Trophoblast cell (in vitro differentiated cells and primary cell): ENCODE results near the gene ST8SIA5.

Experiments
- DNase-seq, 2 donors: peaks; one replicate each; pipeline ENCODE4 v3.0.0-alpha.2; 2016
- H2AFZ ChIP-seq: 2 replicates; pipeline ENCODE4 v1.6.1; 2013; ENCODE audit warnings: low read length, moderate library complexity, mild to moderate bottlenecking; ENCODE audit not compliant: insufficient read depth, poor library complexity
- H2AK5ac ChIP-seq: 2 replicates; pipeline ENCODE4 v1.6.1; 2013; ENCODE audit warnings: mild to moderate bottlenecking, low read length
- H2BK120ac ChIP-seq: 2 replicates; pipeline ENCODE4 v1.6.1; 2013; ENCODE audit warnings: low read length, mild to moderate bottlenecking, moderate library complexity; ENCODE audit not compliant: insufficient read depth, poor library complexity
- H2BK12ac ChIP-seq: 2 replicates; pipeline ENCODE4 v1.6.1; 2013; ENCODE audit warnings: mild to moderate bottlenecking, low read length, moderate library complexity
- H2BK5ac ChIP-seq: 2 replicates; pipeline ENCODE4 v1.6.1; 2013; ENCODE audit warnings: low read length, low read depth, moderate library complexity, mild to moderate bottlenecking; ENCODE audit not compliant: poor library complexity
- H3K14ac ChIP-seq: 2 replicates; pipeline ENCODE4 v1.6.1; 2013; ENCODE audit warnings: mild to moderate bottlenecking, low read length
- H3K18ac ChIP-seq: 2 replicates; pipeline ENCODE4 v1.6.1; 2013; ENCODE audit warnings: mild to moderate bottlenecking, low read length
- H3K23ac ChIP-seq: 2 replicates; pipeline ENCODE4 v1.6.1; 2013; ENCODE audit warnings: low read length
- H3K27ac ChIP-seq: 2 replicates; pipeline ENCODE4 v1.5.1; 2013; ENCODE audit warnings: low read depth, mild to moderate bottlenecking, inconsistent platforms, low read length, moderate library complexity
- H3K27me3 ChIP-seq: 2 replicates; pipeline ENCODE4 v1.6.1; 2013; ENCODE audit warnings: inconsistent platforms, mild to moderate bottlenecking, low read length, moderate library complexity; ENCODE audit not compliant: insufficient read depth
- H3K36me3 ChIP-seq, 2 experiments: 1 replicate in 1 of 2; 2 replicates in 1 of 2; pipeline ENCODE4 v1.6.1; 2013; ENCODE audit warnings: low read length in 2 of 2, mild to moderate bottlenecking in 2 of 2, moderate library complexity in 1 of 2; ENCODE audit not compliant: insufficient read depth in 2 of 2, control insufficient read depth in 1 of 2
- H3K4ac ChIP-seq: 2 replicates; pipeline ENCODE4 v1.6.1; 2013; ENCODE audit warnings: low read depth, mild to moderate bottlenecking, low read length, moderate library complexity
- H3K4me1 ChIP-seq, 2 experiments: 1 replicate in 1 of 2; 2 replicates in 1 of 2; pipeline ENCODE4 v1.6.1; 2013; ENCODE audit warnings: low read length in 2 of 2, mild to moderate bottlenecking in 2 of 2, moderate library complexity in 1 of 2; ENCODE audit not compliant: insufficient read depth in 2 of 2, control insufficient read depth in 1 of 2
- H3K4me2 ChIP-seq: 2 replicates; pipeline ENCODE4 v1.6.1; 2013; ENCODE audit warnings: inconsistent platforms, mild to moderate bottlenecking, low read length, moderate library complexity
- H3K4me3 ChIP-seq: 2 replicates; pipeline ENCODE4 v1.5.1; 2013; ENCODE audit warnings: mild to moderate bottlenecking, low read depth, low read length, inconsistent platforms
- H3K79me1 ChIP-seq: one replicate; pipeline ENCODE4 v1.6.1; 2013; ENCODE audit warnings: low read length
- H3K79me2 ChIP-seq: 2 replicates; pipeline ENCODE4 v1.6.1; 2013; ENCODE audit warnings: low read length, mild to moderate bottlenecking; ENCODE audit not compliant: control insufficient read depth, insufficient read depth, poor library complexity
- H3K9ac ChIP-seq: 2 replicates; pipeline ENCODE4 v1.6.1; 2013; ENCODE audit warnings: mild to moderate bottlenecking, low read length
- H3K9me3 ChIP-seq: 2 replicates; pipeline ENCODE4 v1.6.1; 2013; ENCODE audit warnings: low read depth, mild to moderate bottlenecking, control low read depth, inconsistent platforms, low read length; ENCODE audit not compliant: insufficient read depth
- H4K12ac ChIP-seq: 2 replicates; pipeline ENCODE4 v1.6.1; 2013; ENCODE audit warnings: low read depth, mild to moderate bottlenecking, low read length, moderate library complexity
- H4K8ac ChIP-seq: 2 replicates; pipeline ENCODE4 v1.6.1; 2013; ENCODE audit warnings: low read depth, mild to moderate bottlenecking, low read length, moderate library complexity
- H4K91ac ChIP-seq: one replicate; pipeline ENCODE4 v1.6.1; 2013; ENCODE audit warnings: low read depth, mild to moderate bottlenecking, low read length, moderate library complexity
- WGBS: extraction: QIAGEN DNeasy Blood & Tissue Kit; methylation state at CpG from one replicate; pipeline ENCODE4 v1.1.7; 2013; ENCODE audit warnings: missing lambda C conversion rate; ENCODE audit not compliant: insufficient read length, insufficient coverage; ENCODE audit errors: extremely low coverage; 5-methylcytosine and 5-hydroxymethylcytosine counted together

Gene ST8SIA5

GRCh38 chr18:46711444-46711863 is 45.4 kb downstream of the ST8SIA5 start:
- no peak overlapping the region for H2BK5ac ChIP-seq
- no peaks in the 10 kb centered on the region for H3K79me1 ChIP-seq
- H3K4me1 ChIP-seq = peaks cover 0 to 6% of the 10 kb centered on the region in 2 experiments
- H2BK120ac ChIP-seq = no peak overlapping the region
- H3K14ac ChIP-seq = no peak overlapping the region
- H3K4ac ChIP-seq = no peak overlapping the region
- no peak for DNase-seq
- no peak overlapping the region for H2AK5ac ChIP-seq
- no peak overlapping the region for H4K12ac ChIP-seq
- no peak overlapping the region for H3K27ac ChIP-seq
- no peak overlapping the region for H3K4me3 ChIP-seq
- no peak overlapping the region for H2BK12ac ChIP-seq
- H3K79me2 ChIP-seq = no peaks in the 10 kb centered on the region
- no CpG with 5 or more reads among the region's 11 CpGs for whole genome bisulfite sequencing
- no peak overlapping the region for H3K23ac ChIP-seq
- no peak overlapping the region for H2AFZ ChIP-seq
- H3K36me3 ChIP-seq = no peaks in the 10 kb centered on the region
- H3K18ac ChIP-seq = no peak overlapping the region
- H4K8ac ChIP-seq = no peak overlapping the region
- no peak overlapping the region for H3K4me2 ChIP-seq
- H3K9ac ChIP-seq = no peak overlapping the region
- no peaks in the 10 kb centered on the region for H3K27me3 ChIP-seq
- H4K91ac ChIP-seq = no peak overlapping the region
- H3K9me3 ChIP-seq = no peaks in the 10 kb centered on the region

- Histone ChIP-seq H4K8ac (no peak overlapping the region), H3K4me2 (no peak overlapping the region), H3K79me1 (no peaks in the 10 kb centered on the region), H3K79me2 (no peaks in the 10 kb centered on the region), H4K91ac (no peak overlapping the region), H3K4me1 (peaks cover 0 to 6% of the 10 kb centered on the region in 2 experiments), H3K27ac (no peak overlapping the region), H3K23ac (no peak overlapping the region), H3K18ac (no peak overlapping the region), H3K9me3 (no peaks in the 10 kb centered on the region), H2BK120ac (no peak overlapping the region), H3K14ac (no peak overlapping the region), H3K27me3 (no peaks in the 10 kb centered on the region), H2AK5ac (no peak overlapping the region), H2BK12ac (no peak overlapping the region), H3K4me3 (no peak overlapping the region), H3K9ac (no peak overlapping the region), H3K4ac (no peak overlapping the region), H3K36me3 (no peaks in the 10 kb centered on the region), H2AFZ (no peak overlapping the region), H4K12ac (no peak overlapping the region), H2BK5ac (no peak overlapping the region)
- peak; percentile 19 to 64 for DNase-seq
- WGBS = no CpG with 5 or more reads among the region's 3 CpGs
Observed at GRCh38 chr18:46706968-46707367, 49.9 kb downstream of the ST8SIA5 start.

- no peaks in the 10 kb centered on the region for H3K27me3 ChIP-seq
Observed at GRCh38 chr18:46705521-46705920, 51.3 kb downstream of the ST8SIA5 start.

GRCh38 chr18:46704816-46705215 is 52.0 kb downstream of the ST8SIA5 start:
- H3K4me1 ChIP-seq = peaks cover 0 to 6% of the 10 kb centered on the region in 2 experiments
- H4K91ac ChIP-seq = no peak overlapping the region
- H2AFZ ChIP-seq = no peak overlapping the region
- DNase-seq = no peak
- WGBS = no CpG with 5 or more reads among the region's 4 CpGs
- H3K27ac ChIP-seq = no peak overlapping the region
- H3K18ac ChIP-seq = no peak overlapping the region
- no peaks in the 10 kb centered on the region for H3K27me3 ChIP-seq
- no peaks in the 10 kb centered on the region for H3K79me1 ChIP-seq
- H3K36me3 ChIP-seq = no peaks in the 10 kb centered on the region
- no peak overlapping the region for H2BK12ac ChIP-seq
- no peak overlapping the region for H3K4me2 ChIP-seq
- peaks cover 2% of the 10 kb centered on the region for H3K9me3 ChIP-seq
- H2BK120ac ChIP-seq = no peak overlapping the region
- H3K14ac ChIP-seq = no peak overlapping the region
- no peak overlapping the region for H3K9ac ChIP-seq
- no peak overlapping the region for H3K23ac ChIP-seq
- no peak overlapping the region for H2AK5ac ChIP-seq
- H4K8ac ChIP-seq = no peak overlapping the region
- H2BK5ac ChIP-seq = no peak overlapping the region
- no peak overlapping the region for H4K12ac ChIP-seq
- no peak overlapping the region for H3K4ac ChIP-seq
- peak overlapping the region; percentile 18 for H3K4me3 ChIP-seq
- no peaks in the 10 kb centered on the region for H3K79me2 ChIP-seq

More at GRCh38 chr18:46705521-46705920, 51.3 kb downstream of the ST8SIA5 start:
- H3K79me1 ChIP-seq = no peaks in the 10 kb centered on the region
- no CpG with 5 or more reads among the region's 5 CpGs for WGBS
- no peak overlapping the region for H2BK12ac ChIP-seq
- H3K23ac ChIP-seq = no peak overlapping the region
- no peak overlapping the region for H3K4me2 ChIP-seq
- H4K91ac ChIP-seq = no peak overlapping the region
- no peak overlapping the region for H3K9ac ChIP-seq
- DNase-seq = no peak
- H3K36me3 ChIP-seq = no peaks in the 10 kb centered on the region
- H3K27ac ChIP-seq = no peak overlapping the region
- no peak overlapping the region for H2BK5ac ChIP-seq
- H2AFZ ChIP-seq = no peak overlapping the region
- H3K9me3 ChIP-seq = no peaks in the 10 kb centered on the region
- H3K4me3 ChIP-seq = no peak overlapping the region
- H2AK5ac ChIP-seq = no peak overlapping the region
- H3K4ac ChIP-seq = no peak overlapping the region
- H2BK120ac ChIP-seq = no peak overlapping the region
- no peak overlapping the region for H3K14ac ChIP-seq
- H3K4me1 ChIP-seq = peaks cover 0 to 6% of the 10 kb centered on the region in 2 experiments
- H4K12ac ChIP-seq = no peak overlapping the region
- no peak overlapping the region for H3K18ac ChIP-seq
- H4K8ac ChIP-seq = no peak overlapping the region
- no peaks in the 10 kb centered on the region for H3K79me2 ChIP-seq
